Caki2 (cell line): Measurements from ENCODE around the gene XPO6. TPM values are rescaled to one million over a fixed set of nuclear protein-coding genes. Genes with fewer than 3 reads are reported as not detected.

Experiments
- DNase-seq: peaks from one replicate; pipeline ENCODE4 v3.0.0-alpha.2; 2015; ENCODE audit warnings: low read depth
- in situ Hi-C: cut with HindIII; loops from 2 replicates; pipeline ENCODE4 v1.10.0; 2016; ENCODE audit warnings: low sequenced_read_pairs, low pct_unique_long_range_greater_than_20kb, mixed read lengths
- total RNA-seq: library from RNA; depleted of rRNA; stranded (reverse); fragments of >200 nt; shearing (Covaris generic); gene quantifications from 2 replicates; pipeline ENCODE4 v1.2.3, GENCODE V29; 2014; ENCODE audit warnings: low replicate concordance

XPO6 gene
- total RNA-seq, 1 experiment from 2014 or later: 122 TPM

GRCh38 chr16:28087675-28088300, 124.0 kb downstream of the XPO6 start:
- no peak for DNase-seq
- in situ Hi-C loops: no loop called here

DNA sequence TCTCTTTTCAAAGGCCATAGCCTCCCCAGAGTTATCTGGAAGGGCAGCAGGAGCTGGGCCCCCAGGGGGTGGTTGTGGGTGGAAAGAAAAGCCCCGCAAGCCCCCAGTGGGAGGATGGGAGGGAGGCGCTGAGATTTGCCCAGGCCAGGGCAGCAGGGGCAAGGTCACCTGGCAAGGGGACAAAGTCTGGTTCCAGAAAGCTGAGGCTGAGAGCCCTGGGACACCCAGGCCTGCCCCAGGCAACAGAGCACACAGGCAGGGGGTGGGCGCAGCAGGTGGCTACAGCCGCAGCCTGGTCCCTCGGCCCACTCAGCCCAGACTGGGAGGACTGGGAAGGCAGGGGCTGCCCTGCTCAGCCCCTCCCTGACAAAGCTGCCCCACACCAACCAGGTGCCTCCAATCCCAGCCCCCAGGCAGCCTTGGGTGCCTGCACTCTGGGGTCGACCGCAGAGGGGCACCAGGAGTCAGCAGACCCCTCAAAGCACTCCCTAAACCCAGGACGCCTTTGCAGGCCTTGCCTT, 124.6 kb downstream of the XPO6 start:
- in situ Hi-C loops: no loop called here
- DNase-seq: no peak

DNA sequence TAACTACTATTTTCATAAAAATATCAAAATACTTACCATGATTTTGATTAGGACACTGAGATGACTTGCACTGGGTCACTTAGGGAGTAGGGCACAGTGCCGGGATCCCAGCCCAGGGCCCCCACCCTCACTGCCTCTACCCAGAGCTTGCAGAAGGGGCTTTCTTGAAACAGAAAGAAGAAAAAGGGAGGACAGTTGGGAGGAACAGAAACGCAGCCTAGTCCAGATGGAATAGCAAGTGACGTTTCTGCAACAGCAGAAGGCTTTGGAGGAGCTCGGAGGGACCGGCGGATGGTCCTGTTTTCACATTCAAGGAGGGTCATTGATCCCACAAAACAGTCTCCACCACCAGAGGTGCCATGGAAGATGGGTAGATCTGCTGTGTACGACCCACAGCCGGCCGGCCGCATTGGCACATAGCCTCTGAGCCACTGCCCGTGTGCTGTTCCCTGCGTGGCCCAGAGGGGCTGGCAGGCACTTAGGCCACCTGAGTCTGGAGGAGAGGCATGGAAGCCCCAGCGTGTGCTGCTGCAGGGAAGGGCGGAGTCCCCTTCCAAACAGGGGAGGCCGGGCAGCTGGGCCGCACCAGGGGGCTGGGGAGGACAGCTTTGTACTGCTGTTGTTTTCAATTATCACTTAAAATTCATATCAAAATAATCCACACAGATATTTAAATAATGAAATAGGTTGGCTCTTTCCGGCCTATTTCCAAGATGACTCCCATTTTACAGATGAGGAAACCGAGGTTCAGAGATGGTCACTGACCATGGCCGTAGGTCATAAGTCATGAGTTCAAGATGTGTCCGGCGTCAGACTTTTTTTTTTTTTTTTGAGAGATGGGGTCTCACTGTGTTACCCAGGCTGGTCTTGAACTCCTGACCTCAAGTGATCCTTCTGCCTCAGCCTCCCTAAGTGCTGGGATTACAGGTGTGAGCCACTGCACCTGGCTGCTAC, 125.3 kb downstream of the XPO6 start:
- no peak for DNase-seq
- in situ Hi-C loops: no loop called here

- in situ Hi-C loops: no loop called here
- DNase-seq: no peak
Observed at GRCh38 chr16:28085389-28086171, 126.2 kb downstream of the XPO6 start.

GRCh38 chr16:28084209-28084608, 127.6 kb downstream of the XPO6 start:
- DNase-seq: no peak
- in situ Hi-C loops: no loop called here

GRCh38 chr16:28082624-28083023, 129.1 kb downstream of the XPO6 start:
- DNase-seq: no peak
- in situ Hi-C loops: no loop called here

DNA sequence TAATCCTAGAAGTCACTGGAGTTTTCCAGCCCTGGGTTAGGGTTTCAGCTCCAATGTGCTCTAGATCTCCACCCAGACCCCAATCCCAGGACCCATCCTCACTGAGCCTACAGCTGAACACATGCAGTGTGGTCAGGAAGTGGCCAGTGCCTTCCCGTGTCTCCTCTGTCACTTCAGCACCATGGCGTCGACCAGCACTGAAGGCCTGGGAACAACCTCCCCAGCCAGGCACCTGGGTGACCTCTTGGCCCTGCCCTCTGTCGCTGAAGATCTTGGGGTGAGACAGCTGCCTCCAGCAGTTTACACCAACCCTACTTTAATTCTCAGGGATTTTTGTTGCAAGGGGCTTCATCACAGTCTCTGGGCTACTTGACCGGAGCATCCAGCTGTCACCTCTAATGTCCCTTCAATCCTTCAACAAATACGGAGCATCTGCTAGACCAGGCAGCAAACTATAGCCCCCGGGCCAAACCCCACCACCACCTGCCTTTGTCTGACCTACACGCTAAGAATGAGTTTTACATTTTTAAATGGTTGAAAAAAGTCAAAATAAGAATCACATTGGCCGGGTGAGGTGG, 130.3 kb downstream of the XPO6 start:
- in situ Hi-C loops: no loop called here
- DNase-seq: no peak

- in situ Hi-C loops: no loop called here
- DNase-seq: no peak
Observed at GRCh38 chr16:28078261-28078660, 133.5 kb downstream of the XPO6 start.

GRCh38 chr16:28073836-28074235, 137.9 kb downstream of the XPO6 start:
- in situ Hi-C loops: no loop called here
- DNase-seq: no peak

DNA sequence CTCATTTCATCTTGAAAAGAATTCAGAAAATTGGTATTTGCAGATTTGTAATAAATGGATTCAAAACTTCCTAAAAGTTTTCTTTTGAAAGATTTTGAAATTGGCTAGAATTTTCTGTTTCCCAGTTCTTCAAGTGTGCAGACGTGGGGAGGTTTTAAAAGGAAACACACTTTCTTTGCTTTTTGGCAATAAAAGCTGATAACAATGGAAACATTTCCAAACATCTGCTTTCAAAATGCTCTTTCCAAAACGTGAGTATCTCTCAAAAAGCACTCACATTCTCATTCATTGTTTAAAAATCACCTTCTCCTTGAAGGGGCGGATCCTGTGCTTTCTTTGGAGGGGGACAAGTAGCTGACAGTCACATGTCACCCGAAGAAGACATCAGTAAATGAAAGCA, 139.7 kb downstream of the XPO6 start:
- no peak for DNase-seq
- in situ Hi-C loops: no loop called here

DNA sequence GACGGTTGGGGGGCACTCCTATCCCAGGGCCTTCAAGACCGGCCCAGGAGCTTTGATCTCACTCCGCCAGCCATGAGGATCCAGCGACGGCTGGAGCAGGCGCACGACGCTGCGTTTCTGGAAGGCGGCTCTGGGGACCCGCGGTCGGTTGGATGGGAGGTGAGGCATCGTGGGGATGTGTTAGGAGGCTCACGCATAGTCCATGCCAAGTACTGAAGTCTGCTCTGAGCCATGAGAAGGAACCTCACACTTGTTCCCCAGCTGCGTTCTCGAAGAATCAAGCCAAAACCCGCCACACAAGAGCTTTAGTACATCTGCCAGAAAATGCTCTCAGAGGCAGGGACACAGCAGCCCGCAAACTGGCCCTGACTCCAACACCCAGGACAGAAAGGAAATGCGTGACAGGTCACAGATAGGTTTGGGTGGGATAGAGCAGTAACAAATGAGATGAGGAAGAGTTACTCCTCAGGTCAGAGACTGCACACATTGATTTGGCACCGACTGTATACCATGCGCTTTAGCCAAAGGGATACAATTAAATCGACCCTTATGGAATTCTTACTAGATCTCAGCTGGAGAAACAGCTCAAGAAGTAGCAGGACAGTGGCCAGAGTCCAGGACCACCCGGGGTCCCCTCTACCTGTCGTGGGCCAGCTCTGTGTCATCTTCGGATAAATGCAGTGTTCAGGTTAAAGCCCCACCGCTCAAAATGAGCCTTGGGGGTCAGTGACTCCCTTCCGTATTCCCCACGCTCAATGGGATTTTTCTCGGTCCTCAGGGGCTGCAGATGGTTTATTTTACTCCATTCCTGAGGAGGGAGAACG, 141.6 kb downstream of the XPO6 start:
- in situ Hi-C loops: no loop called here
- no peak for DNase-seq

- in situ Hi-C loops: no loop called here
- DNase-seq: no peak
Observed at GRCh38 chr16:28068976-28069375, 142.8 kb downstream of the XPO6 start.

- in situ Hi-C loops: no loop called here
- no peak for DNase-seq
Observed at GRCh38 chr16:28067604-28068379, 144.0 kb downstream of the XPO6 start.

DNA sequence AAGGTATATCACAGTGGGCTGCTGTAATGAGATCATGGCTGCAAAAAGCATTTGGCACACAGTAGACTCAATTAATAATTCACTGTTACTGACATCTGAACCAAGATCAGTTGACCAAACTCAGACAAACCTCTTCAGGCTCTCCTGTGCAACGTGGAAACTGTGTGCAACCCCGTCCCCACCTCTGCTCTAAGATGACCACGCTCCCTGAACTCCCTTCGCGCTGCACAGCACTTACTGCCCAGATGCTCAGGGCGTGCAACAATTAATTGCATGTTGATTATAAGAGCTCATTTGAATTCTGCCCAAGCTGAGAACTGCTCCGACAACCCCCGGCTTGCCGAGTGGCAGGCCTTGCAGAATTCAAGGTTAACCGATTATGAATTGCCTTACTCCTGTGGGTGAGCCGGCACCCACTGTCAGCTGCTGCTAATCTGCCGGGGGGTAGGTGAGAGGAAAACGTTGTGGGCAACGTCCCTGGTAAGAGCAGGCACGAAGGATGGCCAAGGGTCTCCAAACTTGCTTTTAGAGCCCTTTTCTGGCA, 147.0 kb downstream of the XPO6 start:
- DNase-seq: no peak
- in situ Hi-C loops: no loop called here

DNA sequence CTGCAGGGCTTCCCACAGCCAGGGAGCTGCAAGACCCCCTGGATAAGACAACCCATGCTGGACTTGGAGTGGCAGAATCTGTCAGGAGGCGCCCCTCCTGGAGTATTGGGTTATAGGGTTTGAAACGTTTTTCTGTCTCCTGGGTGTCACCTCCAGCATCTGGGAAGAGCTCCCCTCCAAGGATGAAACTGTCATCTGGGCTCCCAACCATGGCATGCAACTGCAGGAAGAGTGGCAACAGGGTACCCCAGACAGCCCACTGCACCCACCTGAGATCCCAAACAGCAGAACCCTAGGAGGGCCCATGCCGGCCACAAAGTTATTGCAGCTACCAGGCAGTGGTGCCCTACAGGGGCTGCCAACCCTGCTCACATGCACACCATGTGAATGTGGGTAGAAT, 147.6 kb downstream of the XPO6 start:
- DNase-seq: no peak
- in situ Hi-C loops: no loop called here

DNA sequence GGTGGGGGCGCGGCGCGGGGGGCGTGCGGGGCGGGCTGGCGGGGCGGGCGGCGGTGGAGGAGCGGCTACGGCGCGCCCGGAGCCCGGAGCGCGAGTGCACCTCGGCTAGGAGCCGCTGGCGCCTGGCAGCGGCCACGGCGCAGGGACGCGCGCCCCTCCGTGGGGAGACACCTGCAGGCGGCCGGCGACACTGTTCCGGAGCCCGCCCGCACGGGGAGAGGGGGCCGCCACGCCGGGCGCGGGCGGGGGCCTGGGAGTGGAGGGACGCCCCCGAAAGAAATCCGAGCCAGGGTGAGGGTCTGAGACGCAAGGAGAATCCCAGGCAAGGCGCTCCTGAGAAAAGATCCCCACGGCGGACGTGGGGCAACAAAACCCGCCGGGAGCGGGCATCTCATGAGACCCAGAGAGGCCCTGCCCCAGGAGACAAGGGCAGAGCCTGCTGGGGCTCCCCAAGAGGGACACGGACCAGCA, 148.1 kb downstream of the XPO6 start, which contains the start of gene GSG1L:
Gene GSG1L, minus strand, starts transcription at position 124 of the 471 bp plus-strand sequence. CDS start 290 bp downstream, outside the sequence.
- DNase-seq: no peak
- in situ Hi-C loops: no loop called here
